Gastroesophageal sphincter (tissue), 4 donors: Measurements from ENCODE around the gene TNFSF15. TPM values are rescaled to one million over a fixed set of nuclear protein-coding genes. Genes with fewer than 3 reads are reported as not detected.

Experiments used
- ATAC-seq: fragments of 150-250 bp; one replicate; pipeline ENCODE4 v1.9.1; 2016; ENCODE audit warnings: mild to moderate bottlenecking, moderate library complexity
- H3K27ac ChIP-seq, 4 donors: fragments of 200-600 bp; sonication (generic) in 3 of 4; 1 replicate in 3 of 4; 2 replicates in 1 of 4; pipeline ENCODE4 v1.5.1; 2016 to 2019
- H3K27me3 ChIP-seq: fragments of 200-600 bp; sonication (generic); one replicate; pipeline ENCODE4 v1.5.1; 2019
- H3K36me3 ChIP-seq, 2 donors: fragments of 200-600 bp; sonication (generic); one replicate each; pipeline ENCODE4 v1.5.1; 2019; ENCODE audit warnings: control low read depth in 1 of 2
- H3K4me1 ChIP-seq, 3 donors: fragments of 200-600 bp; sonication (generic); 1 replicate in 2 of 3; 2 replicates in 1 of 3; pipeline ENCODE4 v1.5.1; 2016 to 2019; ENCODE audit warnings: control low read depth in 2 of 3
- H3K4me3 ChIP-seq, 2 donors: fragments of 200-600 bp; sonication (generic); one replicate each; pipeline ENCODE4 v1.5.1; 2019; ENCODE audit warnings: mild to moderate bottlenecking in 1 of 2, moderate library complexity in 1 of 2
- H3K9me3 ChIP-seq, 3 donors: fragments of 200-600 bp; sonication (generic); one replicate each; pipeline ENCODE4 v1.5.1; 2017 to 2019; ENCODE audit warnings: control low read depth in 2 of 3
- EP300 ChIP-seq: sonication (generic); formaldehyde crosslinking; IDR thresholded peaks from one replicate; pipeline ENCODE4 v1.6.1; 2017; ENCODE audit warnings: antibody characterized with exemption, mild to moderate bottlenecking
- POLR2A ChIP-seq, 2 donors: fragments of 450-650 bp; IDR thresholded peaks; one replicate each; pipeline ENCODE4 v1.6.1; 2017; ENCODE audit warnings: antibody characterized with exemption in 2 of 2, mild to moderate bottlenecking in 2 of 2, moderate library complexity in 1 of 2
- POLR2AphosphoS5 ChIP-seq: sonication (generic); formaldehyde crosslinking; IDR thresholded peaks from one replicate; pipeline ENCODE4 v1.6.1; 2017; ENCODE audit warnings: antibody characterized with exemption
- WGBS, 2 donors: methylation state at CpG; one replicate each; pipeline ENCODE4 v1.1.5; 2018; ENCODE audit warnings: low coverage in 1 of 2; 5-methylcytosine and 5-hydroxymethylcytosine counted together
- total RNA-seq, 4 donors: library from RNA; depleted of rRNA; stranded (reverse); fragments of >200 nt; gene quantifications; one replicate each; pipeline ENCODE4 v1.1.0, GENCODE V29; 2016
- TF ChIP-seq, protein P1 (sequence below), 4 experiments: fragments of 200-600 bp in 2 of 4; fragments of 450-650 bp in 2 of 4; sonication (generic) in 1 of 4; IDR thresholded peaks; one replicate each; pipeline ENCODE4 v1.5.1; 2017 to 2019; ENCODE audit warnings: antibody characterized with exemption in 4 of 4, mild to moderate bottlenecking in 2 of 4, moderate library complexity in 2 of 4

The TNFSF15 gene
- total RNA-seq, 4 donors from 2014 or later, result 0.13 to 0.27 (median 0.19) TPM

DNA sequence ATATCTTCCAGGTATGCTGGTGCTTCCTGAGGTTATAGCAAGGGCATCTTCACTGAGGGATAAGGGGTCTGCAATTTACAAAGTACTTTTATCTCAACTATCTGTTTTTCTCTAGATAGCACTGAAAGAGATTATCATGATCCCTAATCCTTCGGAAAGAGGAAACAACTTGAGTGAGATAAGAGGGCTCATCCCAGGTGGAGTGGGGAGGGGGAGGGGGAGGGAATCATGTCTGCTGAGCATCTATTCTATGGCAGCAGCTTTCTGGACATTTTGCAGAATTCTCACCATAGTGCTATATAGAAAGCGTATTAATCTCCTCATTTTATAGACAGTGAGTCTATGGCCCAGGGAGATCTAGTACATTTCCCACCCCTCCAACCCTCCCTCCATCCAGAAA lies 5.9 kb downstream of the TNFSF15 start:
- no peak for ATAC-seq
- H3K36me3 ChIP-seq, result no peaks in the 10 kb centered on the region
- no peaks in the 10 kb centered on the region for H3K4me1 ChIP-seq
- H3K4me3 ChIP-seq, result no peak overlapping the region
- no peak overlapping the region for H3K27ac ChIP-seq
- no peaks in the 10 kb centered on the region for H3K27me3 ChIP-seq
- TF ChIP-seq POLR2A (IDR thresholded peaks at IDR 0.05) (no peak), EP300 (no peak), POLR2AphosphoS5 (no peak)
- TF ChIP-seq, protein P1, sequence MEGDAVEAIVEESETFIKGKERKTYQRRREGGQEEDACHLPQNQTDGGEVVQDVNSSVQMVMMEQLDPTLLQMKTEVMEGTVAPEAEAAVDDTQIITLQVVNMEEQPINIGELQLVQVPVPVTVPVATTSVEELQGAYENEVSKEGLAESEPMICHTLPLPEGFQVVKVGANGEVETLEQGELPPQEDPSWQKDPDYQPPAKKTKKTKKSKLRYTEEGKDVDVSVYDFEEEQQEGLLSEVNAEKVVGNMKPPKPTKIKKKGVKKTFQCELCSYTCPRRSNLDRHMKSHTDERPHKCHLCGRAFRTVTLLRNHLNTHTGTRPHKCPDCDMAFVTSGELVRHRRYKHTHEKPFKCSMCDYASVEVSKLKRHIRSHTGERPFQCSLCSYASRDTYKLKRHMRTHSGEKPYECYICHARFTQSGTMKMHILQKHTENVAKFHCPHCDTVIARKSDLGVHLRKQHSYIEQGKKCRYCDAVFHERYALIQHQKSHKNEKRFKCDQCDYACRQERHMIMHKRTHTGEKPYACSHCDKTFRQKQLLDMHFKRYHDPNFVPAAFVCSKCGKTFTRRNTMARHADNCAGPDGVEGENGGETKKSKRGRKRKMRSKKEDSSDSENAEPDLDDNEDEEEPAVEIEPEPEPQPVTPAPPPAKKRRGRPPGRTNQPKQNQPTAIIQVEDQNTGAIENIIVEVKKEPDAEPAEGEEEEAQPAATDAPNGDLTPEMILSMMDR (IDR thresholded peaks at IDR 0.05), result no peak
- WGBS, 2 donors, result 100% methylated on average over 1 to 2 of the region's 2 CpGs
- no peaks in the 10 kb centered on the region for H3K9me3 ChIP-seq

DNA sequence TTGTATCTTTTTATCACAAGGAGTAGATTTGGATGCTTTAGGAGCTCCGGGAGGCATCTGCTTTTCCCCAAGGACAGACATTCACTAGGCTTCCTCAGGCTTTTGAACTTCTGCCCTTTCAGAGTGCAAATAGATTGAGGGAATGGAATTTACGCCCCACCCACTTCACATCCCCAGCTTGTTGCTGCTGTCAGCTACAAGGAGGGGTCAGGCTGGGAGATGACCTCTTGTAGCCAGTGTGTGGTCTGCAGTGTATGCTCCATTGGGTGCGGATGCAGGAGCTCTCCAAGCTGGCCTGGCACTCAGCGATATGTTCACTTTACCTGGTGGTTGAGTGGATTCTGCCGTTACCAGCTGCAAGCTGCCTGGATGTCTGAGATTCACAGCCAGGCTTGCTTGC lies 6.4 kb downstream of the TNFSF15 start:
- Histone ChIP-seq H3K4me1 (no peaks in the 10 kb centered on the region), H3K27ac (no peak overlapping the region), H3K36me3 (no peaks in the 10 kb centered on the region), H3K27me3 (no peaks in the 10 kb centered on the region), H3K4me3 (no peak overlapping the region), H3K9me3 (no peaks in the 10 kb centered on the region)
- 64% methylated on average over 3 of the region's 5 CpGs; no CpG with 5 or more reads in 1 of the 2 donors for WGBS, 2 donors
- no peak for ATAC-seq
- TF ChIP-seq POLR2AphosphoS5 (no peak), POLR2A (IDR thresholded peaks at IDR 0.05) (no peak), EP300 (no peak)
- TF ChIP-seq, protein P1 (IDR thresholded peaks at IDR 0.05), result no peak

DNA sequence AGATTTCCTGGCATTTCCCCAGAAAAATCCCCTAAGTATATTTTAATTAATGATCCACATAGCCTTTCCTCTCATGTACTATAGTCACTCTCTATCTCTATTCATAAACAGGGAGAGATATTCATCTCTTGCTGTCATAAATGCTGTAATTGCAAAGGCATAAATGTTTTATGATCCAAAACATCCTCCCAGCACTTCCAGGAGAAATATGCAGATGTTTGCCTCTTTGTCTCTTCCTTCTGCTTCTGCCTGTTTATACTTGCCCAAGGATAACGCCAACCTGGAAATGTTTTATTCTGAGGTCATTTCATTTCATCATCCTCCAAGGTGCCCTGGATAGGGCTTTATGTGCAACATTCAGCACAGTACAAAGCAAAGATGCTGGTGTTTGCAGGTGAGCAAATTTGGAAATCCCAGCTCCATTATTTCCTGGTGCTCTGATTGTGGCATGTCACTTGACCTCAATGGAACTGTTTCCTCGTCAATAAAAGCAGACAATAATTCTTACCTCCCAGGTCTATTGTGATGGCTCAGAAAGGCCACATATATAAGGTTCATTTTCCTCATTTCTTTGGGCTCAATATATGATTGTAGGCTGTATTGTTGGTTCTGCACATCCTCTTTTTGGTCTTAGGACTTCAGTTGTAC lies 6.9 kb downstream of the TNFSF15 start:
- TF ChIP-seq POLR2A (IDR thresholded peaks at IDR 0.05) (no peak), EP300 (no peak), POLR2AphosphoS5 (no peak)
- TF ChIP-seq, protein P1 (IDR thresholded peaks at IDR 0.05), result no peak
- no peaks in the 10 kb centered on the region for H3K4me1 ChIP-seq
- ATAC-seq, result no peak

DNA sequence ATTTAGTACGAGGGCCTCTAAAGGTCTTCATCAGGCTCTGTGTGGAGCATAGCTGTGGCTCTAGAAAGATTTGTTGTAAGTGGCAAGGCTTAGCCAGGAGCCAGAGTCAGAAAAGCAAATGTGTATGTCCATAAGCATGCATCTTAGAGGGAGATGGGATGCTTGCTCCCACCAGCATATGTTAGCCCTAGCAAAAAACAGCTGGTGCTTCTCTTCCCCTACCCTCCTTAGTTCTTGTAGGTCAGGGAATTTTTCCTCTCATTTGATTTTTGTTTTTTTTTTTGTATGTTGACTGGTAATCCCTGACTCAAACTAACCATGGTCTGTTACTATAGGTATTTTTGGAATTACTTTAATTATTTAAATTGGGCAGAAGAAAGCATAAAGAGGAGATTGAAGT lies 7.7 kb downstream of the TNFSF15 start:
- no peak for ATAC-seq
- no peaks in the 10 kb centered on the region for H3K27me3 ChIP-seq
- H3K9me3 ChIP-seq, result no peaks in the 10 kb centered on the region
- H3K27ac ChIP-seq, result no peak overlapping the region
- H3K4me3 ChIP-seq, result no peak overlapping the region
- H3K36me3 ChIP-seq, result no peaks in the 10 kb centered on the region
- TF ChIP-seq, protein P1 (IDR thresholded peaks at IDR 0.05), result no peak
- TF ChIP-seq POLR2A (IDR thresholded peaks at IDR 0.05) (no peak), POLR2AphosphoS5 (no peak), EP300 (no peak)
- 65 to 100% methylated on average over 1 of the region's 1 CpG for WGBS, 2 donors
- no peaks in the 10 kb centered on the region for H3K4me1 ChIP-seq

More for the DNA sequence above, 6.9 kb downstream of the TNFSF15 start:
- WGBS, 2 donors, result 70% methylated on average over 2 of the region's 2 CpGs
- no peak overlapping the region for H3K4me3 ChIP-seq
- H3K27ac ChIP-seq, result no peak overlapping the region
- no peaks in the 10 kb centered on the region for H3K9me3 ChIP-seq
- H3K27me3 ChIP-seq, result no peaks in the 10 kb centered on the region
- no peaks in the 10 kb centered on the region for H3K36me3 ChIP-seq

DNA sequence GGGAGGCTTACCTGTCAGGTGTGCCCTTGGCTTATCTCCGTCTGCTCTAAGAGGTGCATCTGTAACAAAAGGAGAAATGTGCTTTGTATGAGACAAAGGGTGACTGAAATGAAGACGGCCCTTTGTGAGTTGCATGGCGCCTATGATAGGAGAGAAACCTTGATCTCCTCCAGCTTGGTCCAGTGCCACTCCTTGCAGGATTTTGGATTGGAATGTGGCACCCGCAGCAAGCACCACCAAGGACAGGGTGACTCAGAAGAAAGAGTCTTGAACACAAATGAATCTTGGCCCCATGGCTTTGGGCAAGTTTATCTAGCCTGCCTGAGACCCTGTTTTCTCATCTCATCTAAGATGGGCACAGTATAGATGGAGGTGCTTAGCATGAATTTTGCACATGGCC lies 13.4 kb downstream of the TNFSF15 start:
- no peaks in the 10 kb centered on the region for H3K27me3 ChIP-seq
- H3K4me1 ChIP-seq, result no peaks in the 10 kb centered on the region
- no peaks in the 10 kb centered on the region for H3K36me3 ChIP-seq
- 96 to 100% methylated on average over 3 to 4 of the region's 4 CpGs for WGBS, 2 donors
- H3K4me3 ChIP-seq, result no peak overlapping the region
- no peak for ATAC-seq
- no peak overlapping the region for H3K27ac ChIP-seq
- H3K9me3 ChIP-seq, result no peaks in the 10 kb centered on the region
- TF ChIP-seq EP300, result no peak
- TF ChIP-seq POLR2A (IDR thresholded peaks at IDR 0.05), result no peak
- no peak for TF ChIP-seq POLR2AphosphoS5
- TF ChIP-seq, protein P1 (IDR thresholded peaks at IDR 0.05), result no peak
